NCI-H69 (cell line): ENCODE measurements around the gene GNG14.
"Not testable (repeated sequence)": the region's sequence is repeated elsewhere in the genome, so short reads cannot be mapped to it uniquely, and the experiment has no call there.

Experiments
- DNase-seq: peaks from one replicate; lab custom pipeline; 2025; lab: John Stamatoyannopoulos, UW

GNG14 gene

DNA sequence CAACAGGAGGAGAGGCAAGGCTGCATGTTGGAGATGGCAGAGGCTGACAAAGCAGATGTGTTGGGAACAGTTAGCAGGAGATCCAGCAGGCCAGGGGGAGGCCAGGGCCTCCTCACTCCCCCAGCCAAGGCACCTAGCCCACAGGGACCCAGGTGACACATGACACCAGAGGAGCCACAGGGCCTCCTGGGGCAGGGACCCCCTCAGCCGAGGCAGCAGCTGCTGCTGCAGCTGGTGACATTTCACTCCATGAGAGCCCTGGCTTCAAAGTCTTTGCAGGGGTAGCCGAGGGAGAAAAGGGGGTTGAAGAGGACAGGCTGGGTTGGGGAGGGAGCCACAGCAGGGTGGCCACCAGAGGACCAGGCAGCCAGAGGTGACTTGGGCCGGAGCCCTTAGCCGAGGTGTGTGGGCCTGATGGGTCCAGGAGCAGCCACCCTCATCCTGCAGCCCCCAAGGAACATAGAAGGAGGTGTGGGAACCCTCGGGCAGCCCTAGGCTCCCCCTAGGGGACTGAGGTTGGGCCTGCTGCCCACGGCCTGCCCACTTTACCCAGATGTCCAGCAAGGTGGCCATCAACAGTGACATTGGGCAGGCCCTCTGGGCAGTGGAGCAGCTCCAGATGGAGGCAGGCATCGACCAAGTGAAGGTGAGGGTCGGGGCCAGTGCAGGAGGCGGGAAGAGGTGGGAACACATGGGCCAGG, at the start of gene GNG14:
Gene GNG14, plus strand, starts transcription at position 503 of the 701 bp plus-strand sequence. Its CDS starts 51 bp downstream, at position 554.
- no peak for DNase-seq

DNA sequence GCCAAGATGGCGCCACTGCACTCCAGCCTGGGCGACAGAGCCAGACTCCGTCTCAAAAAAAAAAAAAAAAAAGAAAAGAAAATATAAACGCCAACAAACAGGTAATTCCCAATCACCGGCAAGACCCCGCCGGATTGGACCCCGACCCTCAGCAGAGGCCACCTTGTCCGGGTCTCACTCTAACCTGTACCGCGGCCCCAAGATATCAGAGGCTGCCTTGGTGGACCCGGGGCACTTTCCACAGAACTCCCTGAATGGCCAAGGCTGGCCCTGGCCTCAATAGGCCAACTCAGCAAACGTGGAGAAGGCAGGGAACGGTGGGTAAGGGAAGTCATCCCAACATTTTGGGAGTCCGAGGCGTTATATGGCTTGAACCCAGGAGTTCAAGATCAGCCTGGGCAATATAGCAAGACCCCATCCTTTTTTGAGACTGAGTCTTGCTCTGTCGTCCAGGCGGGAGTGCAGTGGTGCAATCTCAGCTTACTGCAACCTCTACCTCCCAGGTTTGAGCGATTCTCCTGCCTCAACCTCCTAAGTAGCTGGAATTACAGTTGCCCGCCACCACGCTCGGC, 49.1 kb upstream of the GNG14 start:
- no peak for DNase-seq

DNA sequence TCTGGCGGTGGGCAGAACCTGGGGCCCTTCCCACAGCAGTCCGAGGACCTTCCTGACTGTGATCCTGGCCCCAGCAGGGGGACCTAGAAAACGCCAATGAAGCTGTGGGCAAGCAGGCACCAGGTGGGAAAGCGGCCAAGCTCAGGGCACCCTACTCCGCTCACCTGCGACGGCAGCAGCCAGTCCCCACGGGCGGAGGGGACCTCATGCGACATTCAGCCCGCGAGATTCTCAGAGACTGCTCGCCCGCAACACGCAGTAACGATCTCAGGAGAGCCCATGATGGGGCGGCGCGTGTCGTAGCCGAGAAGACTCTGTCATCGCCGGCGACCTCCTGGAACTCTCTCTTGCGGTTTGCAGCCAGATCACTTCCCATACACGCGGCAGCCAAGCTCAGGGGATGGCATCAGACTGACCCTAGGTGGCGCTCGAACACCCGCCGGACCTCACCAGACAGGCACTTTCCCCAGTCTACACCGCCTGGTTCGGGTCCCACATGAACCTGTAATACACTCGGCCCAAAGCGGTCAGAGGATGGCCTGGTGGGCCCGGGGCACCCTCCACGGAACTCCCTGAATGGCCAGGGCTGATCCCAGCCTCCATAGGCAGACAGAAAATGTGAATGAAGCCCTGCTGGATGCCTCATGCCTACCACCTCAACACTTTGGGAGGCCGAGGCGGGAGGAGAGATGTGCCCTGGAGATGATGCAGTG, 47.7 kb upstream of the GNG14 start:
- DNase-seq = peak; percentile 86

DNA sequence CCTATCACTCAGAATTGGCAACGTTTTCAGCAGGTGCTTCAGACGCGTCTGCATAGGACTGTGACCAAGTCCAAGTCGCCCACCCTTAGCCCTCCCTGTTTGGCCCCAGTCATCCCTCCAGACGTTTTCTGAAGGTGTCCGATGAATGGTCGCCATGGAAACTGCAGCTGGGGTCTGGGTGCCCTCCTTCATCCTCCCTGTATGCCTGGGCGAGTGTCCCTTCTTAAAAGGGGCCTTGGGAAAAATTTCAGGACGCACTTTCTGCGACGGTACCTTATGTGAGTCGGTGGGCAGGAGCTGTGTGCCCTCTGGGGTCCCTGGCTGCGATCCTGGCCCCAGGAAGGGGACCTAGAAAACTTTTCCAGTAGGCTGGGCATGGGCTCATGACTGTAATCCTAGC, 46.3 kb upstream of the GNG14 start:
- no peak for DNase-seq

DNA sequence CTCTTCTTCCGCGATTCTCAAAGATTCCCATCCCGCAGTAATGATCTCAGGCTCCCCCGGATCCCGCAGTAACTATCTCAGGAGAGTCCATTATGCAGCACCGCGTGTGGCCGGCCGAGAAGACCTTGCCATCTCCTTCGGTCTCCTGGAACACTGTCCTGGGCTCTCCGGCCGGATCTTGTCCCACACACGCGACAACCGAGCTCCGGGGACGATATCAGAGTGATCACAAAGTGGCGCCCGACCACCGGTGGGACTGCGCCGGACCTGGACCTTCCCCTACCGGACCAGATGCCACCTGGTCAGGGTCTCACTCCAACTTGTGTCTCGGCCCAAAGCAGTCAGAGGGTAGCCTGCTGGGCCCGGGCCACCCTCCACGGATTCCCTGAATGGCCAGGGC, 45.3 kb upstream of the GNG14 start:
- no peak for DNase-seq

DNA sequence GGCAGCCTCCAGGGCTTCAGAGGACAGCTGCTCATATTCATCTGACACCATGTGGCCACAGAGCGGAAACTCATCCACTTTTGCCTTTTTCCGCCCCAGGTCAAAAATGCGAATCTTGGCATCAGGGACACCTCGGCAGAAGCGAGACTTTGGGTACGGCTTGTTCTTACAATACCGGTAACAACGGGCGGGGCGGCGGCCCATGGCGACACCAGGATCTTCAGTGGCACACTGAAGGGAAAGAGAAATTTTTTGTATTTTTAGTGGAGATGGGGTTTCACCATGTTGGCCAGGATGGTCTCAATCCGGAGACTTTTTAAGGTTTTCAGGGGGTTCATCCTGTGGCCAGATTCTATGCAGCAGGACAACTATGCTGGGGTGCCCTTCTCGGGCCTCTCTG, 44.1 kb upstream of the GNG14 start:
- not testable (repeated sequence) for DNase-seq

DNA sequence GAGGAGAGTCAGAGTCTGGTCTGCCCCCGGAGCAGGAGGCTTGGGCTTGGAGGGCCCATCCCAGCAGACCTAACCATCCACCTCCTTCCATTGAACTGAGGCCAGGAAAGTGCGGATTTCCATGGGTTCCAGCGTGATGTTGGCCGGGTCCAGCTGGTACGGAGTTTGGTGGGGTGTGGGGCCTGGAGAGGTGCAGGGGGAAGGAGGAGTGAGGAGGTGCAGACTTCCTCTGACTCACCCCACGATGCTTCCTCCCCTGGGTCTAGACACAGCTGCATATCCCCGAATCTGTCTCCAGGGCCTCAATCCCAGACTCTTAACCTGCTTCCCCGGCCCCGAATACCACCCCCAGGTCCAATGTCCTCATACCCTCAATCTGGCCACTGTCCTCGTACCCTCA, 41.2 kb upstream of the GNG14 start:
- DNase-seq = no peak

DNA sequence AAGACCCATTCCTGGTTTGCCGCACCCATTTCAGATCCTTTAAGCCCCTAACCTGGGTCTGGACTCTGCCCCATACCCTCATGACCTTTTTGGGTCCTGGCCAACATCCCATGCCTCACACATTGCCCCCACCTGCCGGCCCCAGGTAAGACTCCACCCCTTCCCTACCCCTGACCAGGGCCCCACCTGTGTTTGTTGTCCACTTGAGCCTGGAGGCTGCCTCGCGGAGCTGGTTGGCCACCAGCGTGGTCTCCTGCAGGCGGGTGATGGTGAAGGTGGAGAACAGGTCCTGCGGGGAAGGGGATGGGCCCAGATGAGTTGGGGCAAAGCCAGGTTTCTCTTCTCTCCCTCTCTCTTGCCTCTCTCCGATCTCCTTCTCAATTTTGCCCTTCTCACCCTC, 40.8 kb upstream of the GNG14 start:
- no peak for DNase-seq

DNA sequence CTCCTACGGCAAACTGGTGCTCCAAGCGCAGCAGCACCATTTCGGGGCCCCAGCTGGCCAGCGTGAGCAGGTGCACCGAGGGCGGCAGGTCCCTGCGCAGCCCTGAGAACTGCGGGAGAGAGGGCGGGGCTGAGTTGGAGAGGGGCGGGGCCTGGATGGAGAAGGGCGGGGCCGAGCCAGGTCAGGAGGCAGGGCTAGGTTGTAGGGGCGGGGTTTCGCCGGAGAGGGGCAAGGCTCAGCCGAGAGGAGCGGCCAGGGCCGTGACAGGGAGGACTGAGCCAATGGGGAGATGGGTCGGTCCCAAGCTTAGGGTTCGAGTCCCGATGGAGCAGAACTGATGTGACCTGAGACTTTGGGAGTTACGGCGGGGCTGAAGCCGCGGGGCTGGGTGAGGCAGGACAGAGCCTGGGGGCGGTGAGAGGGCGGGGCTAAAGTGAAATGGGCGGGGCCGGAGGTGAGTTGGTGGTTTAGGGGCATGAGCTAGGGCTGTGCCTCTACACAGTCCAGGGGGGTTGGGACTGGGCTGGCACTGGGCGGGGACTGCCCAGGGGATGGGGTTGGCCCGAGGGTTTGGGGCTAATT, 40.2 kb upstream of the GNG14 start:
- peak; percentile 86 for DNase-seq

DNA sequence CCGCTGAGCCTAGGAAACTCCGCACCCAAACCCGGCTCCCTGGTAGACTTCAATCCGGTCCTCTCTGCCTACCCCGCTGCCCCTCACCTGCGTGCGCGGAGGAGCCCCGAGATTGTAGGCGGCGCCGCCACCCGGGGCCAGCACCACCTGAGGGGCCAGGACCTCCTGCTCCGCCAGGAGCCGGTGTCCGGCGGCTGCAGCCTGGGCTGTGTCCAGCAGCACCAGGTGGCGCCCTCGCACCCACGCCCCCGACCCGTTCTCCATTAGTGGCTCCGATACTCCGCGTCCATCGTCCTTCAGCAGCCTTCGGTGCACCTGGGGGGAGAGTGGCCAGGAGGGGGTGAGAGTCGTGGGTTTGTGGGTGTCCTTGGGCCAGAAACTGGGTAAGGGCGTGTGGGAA, 39.7 kb upstream of the GNG14 start:
- no peak for DNase-seq

DNA sequence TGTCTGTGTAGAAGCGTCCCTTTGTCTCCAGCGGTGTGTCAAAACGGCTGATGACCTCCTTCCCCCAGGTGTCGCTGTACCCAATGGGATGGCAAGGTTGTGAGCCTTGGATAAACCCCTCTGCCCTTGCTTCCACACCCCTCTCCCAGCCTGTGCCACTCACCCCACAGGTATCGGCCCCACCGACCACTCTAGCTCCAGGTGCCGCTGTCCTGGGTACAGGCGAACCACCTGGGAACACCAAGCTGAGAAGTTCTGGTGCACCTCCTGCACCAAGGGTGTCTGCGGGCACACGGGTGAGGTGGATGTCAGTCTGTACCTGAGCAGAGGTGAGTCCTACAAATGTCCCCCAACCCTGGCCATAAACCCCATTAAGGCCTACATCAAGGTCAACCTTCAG, 37.9 kb upstream of the GNG14 start:
- DNase-seq = no peak

DNA sequence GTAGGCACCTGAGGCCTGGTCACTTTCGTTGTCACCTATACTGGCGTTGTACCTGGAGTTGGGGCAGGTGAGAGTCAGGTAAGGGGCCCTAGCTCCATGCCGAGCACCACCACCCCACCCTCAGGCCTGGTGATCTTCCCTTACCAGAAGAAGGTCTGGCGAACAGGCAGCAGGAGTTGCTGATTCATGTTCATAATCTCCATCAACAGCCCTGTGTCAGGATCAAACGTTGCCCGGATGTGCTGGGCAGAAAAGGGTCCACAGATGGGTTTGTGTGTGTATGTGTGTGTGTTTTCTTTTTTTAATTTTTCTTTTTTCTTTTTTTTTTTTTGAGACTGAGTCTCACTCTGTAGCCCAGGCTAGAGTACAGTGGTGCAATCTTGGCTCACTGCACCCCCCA, 35.6 kb upstream of the GNG14 start:
- no peak for DNase-seq

DNA sequence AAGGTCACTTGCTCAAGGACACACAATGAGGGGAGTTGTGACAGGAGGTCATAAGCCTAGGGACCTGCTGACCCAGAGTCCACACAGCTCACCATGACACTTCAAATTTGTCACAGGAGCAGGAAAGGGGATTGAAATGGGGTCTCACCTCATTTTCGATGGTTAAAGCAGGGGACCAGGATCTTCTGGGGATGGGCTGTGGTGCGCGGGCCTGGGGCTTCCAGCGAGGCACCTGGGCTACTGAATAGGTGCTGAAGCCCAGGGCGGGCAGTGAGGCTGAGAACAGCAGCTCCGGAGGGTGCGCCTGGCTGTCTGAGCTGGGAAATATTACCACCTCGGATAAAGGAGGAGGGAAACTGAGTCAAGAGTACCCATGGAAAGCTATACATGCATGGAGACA, 32.3 kb upstream of the GNG14 start:
- DNase-seq = no peak

DNA sequence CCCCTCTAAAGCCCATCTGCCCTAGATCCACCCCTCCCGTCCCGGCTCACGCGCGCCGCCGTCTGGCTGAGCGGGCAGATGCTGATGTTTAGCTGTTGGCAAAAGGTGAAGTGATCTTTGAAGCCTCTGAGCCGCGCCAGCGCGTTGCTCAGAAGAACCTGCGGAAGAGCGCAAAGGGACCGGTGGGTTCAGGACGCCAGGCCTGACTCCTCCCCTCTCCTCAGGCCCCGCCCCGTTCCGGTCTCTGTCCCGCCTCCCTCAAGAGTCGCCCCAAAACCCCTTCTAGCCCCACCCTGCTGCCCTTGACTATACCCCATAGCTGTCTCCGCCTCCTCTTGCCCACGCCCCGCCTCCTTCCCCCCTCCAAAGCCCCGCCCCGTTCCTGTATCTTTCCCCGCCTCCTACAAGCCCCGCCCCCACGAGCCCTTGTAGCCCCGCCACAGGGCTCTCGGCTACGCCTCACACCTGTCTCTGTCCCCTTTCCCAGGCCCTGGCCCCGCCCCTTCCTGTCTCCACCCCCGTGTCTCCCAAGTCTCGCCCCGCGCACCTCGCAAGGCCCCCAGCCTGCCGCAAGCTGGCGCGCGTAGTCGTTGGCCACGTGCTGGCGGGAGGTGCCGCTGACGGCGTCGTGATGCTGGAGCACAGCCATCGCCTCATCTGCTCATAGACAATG, 30.8 kb upstream of the GNG14 start:
- DNase-seq = peak; percentile 14

DNA sequence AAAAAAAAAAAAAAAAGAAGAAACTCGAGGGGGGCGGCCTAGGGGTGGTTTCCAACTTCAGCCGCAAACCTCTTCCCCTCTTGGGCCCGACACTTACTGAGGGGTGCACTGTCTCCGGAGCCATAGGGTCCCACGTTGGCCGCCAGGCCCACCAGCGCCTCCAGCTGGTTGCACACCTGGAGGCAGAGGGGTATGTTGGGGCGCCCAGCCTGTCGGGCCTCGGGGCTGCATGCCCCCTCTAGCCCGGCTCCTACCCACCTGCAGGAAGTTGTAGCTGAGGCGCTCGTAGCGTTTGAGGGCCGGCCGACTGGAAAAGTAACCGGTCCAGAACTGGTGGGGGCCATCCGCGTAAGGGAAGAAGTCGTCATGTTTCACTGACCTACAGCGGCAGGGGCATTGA, 29.8 kb upstream of the GNG14 start:
- DNase-seq = no peak

DNA sequence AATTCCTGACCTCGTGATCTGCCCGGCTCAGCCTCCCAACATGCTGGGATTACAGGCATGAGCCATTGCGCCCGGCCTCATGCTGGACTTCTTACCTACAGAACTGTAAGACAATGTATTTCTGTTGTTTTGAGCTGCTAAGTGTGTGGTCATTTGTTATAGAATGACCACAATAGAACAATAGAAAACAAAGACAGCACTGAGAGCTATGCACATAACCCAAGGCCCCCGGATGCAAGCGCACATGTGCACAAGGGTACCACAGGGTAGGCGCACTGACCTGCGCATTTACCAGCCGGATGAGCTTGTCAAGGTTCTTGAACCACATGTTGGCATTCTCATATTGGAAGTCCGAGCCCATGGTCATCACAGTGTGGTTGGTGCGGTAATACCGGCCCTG, 26.8 kb upstream of the GNG14 start:
- DNase-seq = no peak

DNA sequence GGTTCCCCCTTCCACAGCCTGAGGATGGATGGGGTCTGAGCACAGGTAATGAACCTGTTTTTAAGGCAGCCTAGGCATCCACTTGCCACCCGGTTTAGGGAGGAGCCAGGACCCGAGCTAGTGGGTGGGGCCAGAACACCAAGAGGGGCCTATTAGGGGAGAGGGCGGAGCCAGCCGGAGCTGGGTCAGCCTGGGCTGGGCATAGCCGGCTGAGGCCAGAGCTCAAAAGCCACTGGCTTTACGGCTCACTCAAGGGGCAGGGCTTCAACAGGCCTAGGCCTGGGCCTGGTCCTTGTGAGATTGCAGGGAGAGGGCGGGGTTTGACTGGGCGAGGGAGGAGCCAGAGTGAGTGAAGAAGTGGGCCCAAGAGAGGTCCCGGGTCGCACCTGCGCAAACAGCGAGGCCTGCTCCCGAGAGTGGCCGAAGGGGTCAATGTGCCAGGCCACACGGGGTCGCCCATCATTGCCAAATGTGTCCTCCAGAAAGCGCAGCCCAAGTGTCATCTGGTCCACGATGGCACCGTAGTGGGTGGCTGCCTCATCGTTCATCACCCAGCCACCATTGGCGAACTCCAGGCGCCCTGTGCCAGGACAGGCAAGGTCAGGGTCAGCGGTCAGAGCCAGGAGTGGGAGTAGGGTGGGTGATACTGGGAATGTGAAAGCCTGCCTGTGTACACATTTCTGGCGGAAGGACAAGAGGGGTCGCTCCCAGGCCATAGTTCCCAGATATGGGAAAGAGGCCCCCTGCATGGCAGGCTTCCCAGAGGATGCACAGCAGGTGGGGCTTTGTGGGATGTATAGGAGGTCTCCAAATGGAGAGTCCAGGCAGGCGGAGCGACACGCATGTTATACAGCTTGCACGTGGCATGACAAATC, 23.2 kb upstream of the GNG14 start:
- no peak for DNase-seq

DNA sequence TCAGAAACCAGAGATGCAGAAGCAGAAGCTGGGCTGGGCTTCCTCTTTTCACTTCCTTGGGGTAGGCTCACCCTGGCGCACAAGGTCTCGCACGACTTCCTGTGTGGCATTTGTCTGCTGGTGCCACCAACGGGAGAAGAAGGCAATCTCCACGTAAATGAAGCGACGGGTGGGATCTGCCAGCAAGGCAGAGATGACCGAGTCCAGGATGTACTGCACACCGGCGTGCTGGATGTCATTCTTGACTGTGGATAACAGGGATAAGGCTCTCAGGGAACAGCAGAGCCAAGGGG, 22.6 kb upstream of the GNG14 start:
- no peak for DNase-seq

DNA sequence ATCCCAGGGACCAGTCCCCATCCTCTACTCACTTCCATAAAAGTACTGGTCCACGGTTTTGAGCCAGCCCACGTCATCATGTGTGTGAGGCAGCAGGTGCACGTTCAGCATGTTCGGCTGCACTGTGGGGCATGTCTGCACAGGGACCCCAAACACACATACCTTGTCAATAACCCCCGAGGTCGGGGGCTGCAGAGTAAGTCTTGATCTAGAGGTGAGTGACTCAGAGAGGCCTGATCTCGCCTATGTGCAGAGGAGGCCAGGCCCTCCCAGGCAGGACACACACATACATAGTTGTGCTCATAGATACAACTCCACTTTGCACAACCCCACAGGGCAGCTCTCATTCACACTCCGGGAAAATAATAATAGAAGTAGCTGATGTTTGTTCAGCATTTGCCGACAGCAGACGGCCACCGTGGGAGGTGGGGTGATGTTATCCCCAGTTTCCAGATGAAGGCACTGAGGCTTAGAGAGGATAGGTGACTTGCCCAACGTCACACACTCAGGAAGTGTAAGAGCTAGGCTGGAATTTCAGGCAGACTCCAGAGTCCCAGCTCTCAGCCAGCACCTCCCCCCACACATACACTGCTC, 22.0 kb upstream of the GNG14 start:
- peak; percentile 43 for DNase-seq

DNA sequence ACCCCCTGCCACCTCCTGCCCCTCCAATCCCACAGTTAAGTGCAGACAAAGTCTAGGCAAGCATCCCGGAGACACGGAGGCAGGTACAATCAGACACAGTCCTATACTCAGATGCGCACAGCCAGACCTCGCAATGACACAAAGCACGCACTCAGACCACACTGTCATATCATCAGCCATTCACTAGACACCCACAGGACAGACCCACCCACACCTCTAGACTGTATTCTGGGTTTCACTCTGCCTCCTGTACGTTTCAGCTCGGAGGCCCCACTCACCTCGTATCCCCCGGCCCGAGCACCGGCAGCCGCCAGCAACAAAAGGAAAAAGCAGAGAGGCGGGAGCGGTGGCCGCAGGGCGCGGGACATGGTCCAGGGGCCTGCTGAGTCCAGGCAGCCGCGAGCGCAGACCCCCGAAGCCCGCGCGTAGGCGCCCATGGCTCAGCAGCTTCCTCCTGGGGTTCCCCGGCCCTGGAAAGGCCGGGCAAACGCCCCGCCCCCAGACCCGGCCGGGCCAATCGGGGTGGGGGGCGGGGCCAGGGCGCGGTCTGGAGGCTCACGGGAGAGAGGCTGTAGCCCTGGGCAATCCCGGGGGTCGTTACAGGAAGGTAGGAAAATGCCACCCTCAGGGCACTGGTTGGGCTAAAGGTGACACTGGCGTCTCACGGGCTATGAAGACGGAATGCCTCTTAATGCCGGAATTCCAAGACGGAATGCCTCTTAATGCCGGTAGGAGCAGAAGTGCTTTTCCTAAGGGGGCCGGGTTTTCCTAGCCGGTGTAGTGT, 21.3 kb upstream of the GNG14 start, which contains the start of the genes MAN2B1 and WDR83:
Gene MAN2B1, minus strand, starts transcription at position 478 of the 784 bp plus-strand sequence. Its CDS starts 41 bp downstream, at position 437.
Gene WDR83, plus strand, starts transcription at position 543 of the 784 bp plus-strand sequence. CDS start 2,984 bp downstream, outside the sequence.
- peak; percentile 91 for DNase-seq
